Body of pancreas (tissue), 4 donors: ENCODE measurements around the gene TENM4. TPM values are rescaled to one million over a fixed set of nuclear protein-coding genes. Genes with fewer than 3 reads are reported as not detected.
A peak's percentile ranks its signal among the peaks of the same experiment; 100 is the strongest.

Source experiments
- ATAC-seq: fragments of 150-250 bp; one replicate; pipeline ENCODE4 v1.9.1; 2016
- DNase-seq, 4 donors: peaks; one replicate each; pipeline ENCODE4 v3.0.0-alpha.2; 2019
- H3K27ac ChIP-seq, 4 donors: fragments of 200-600 bp; sonication (generic); 1 replicate in 3 of 4; 2 replicates in 1 of 4; pipeline versions ENCODE4 v1.5.1 to v1.6.1; 2016 to 2019; ENCODE audit warnings: mild to moderate bottlenecking in 1 of 4, mixed read lengths in 1 of 4, moderate library complexity in 1 of 4
- H3K27me3 ChIP-seq, 2 donors: fragments of 200-600 bp; sonication (generic); one replicate each; pipeline ENCODE4 v1.6.0; 2016; ENCODE audit warnings: mild to moderate bottlenecking in 1 of 2
- H3K36me3 ChIP-seq, 2 donors: fragments of 200-600 bp; sonication (generic); replicated peaks in 1 of 2; 2 replicates each; pipeline ENCODE4 v1.5.1; 2016; ENCODE audit warnings: low read depth in 2 of 2; ENCODE audit not compliant: insufficient read depth in 1 of 2
- H3K4me1 ChIP-seq: fragments of 200-600 bp; sonication (generic); one replicate; pipeline ENCODE4 v1.6.0; 2016
- H3K4me3 ChIP-seq, 2 donors: fragments of 200-600 bp; sonication (generic); 1 replicate in 1 of 2; 2 replicates in 1 of 2; pipeline ENCODE4 v1.5.1; 2016 to 2019
- H3K9me3 ChIP-seq, 3 donors: fragments of 200-600 bp; sonication (generic); 1 replicate in 2 of 3; 2 replicates in 1 of 3; pipeline ENCODE4 v1.5.1; 2016
- CTCF ChIP-seq, 7 experiments: fragments of 450-650 bp in 4 of 7; fragments of 200-600 bp in 3 of 7; sonication (generic) in 3 of 7; IDR thresholded peaks; one replicate each; pipeline ENCODE4 v1.5.1; 2016 to 2019; ENCODE audit warnings: antibody characterized with exemption in 7 of 7
- POLR2A ChIP-seq, 3 donors: fragments of 450-650 bp; IDR thresholded peaks; one replicate each; pipeline ENCODE4 v1.6.1; 2016; ENCODE audit warnings: antibody characterized with exemption in 3 of 3, mild to moderate bottlenecking in 2 of 3
- WGBS, 2 donors: methylation state at CpG; one replicate each; pipeline ENCODE4 v1.1.5; 2017; 5-methylcytosine and 5-hydroxymethylcytosine counted together
- intact Hi-C: fragments of 100-400 bp; cut with DNase I; formaldehyde crosslinking; loops from one replicate; pipeline ENCODE4 v1.15.1; 2023
- total RNA-seq, 2 donors: library from RNA; depleted of rRNA; stranded (reverse); fragments of >200 nt; gene quantifications; one replicate each; pipeline ENCODE4 v1.1.0, GENCODE V29; 2016

Gene TENM4
- total RNA-seq, 2 donors from 2014 or later, result 0.78 to 6.6 TPM

DNA sequence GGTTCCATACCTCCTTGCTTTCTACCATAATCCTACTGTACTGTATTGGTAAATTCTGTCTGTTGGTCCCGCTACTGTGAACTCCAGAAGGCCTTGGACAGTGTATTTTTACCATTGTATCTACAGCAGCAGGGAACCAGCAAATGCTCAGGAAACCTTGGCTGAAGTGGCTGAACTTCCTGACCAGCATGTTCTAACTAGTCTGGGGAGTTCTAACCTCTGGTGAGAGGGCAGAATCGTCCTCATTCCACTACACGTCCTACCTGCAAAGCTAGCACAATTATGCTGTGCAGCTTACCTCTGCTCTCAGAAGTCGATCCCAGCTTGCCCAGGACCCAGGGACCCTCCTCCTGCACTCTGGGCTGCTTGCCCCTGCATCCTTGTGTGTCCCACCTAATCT is 283.1 kb downstream of the TENM4 start:
- ATAC-seq (no peak), DNase-seq (no peak)
- Histone ChIP-seq H3K4me1 (no peaks in the 10 kb centered on the region), H3K9me3 (no peaks in the 10 kb centered on the region), H3K36me3 (no peaks in the 10 kb centered on the region), H3K27ac (no peak overlapping the region), H3K27me3 (no peaks in the 10 kb centered on the region), H3K4me3 (no peak overlapping the region)
- WGBS, 2 donors, result 37 to 60% methylated on average over 4 of the region's 4 CpGs
- intact Hi-C loops, result no loop called here
- TF ChIP-seq POLR2A (IDR thresholded peaks at IDR 0.05) (no peak), CTCF (IDR thresholded peaks at IDR 0.05) (no peak)

GRCh38 chr11:79156031-79156430 is 284.8 kb downstream of the TENM4 start:
- DNase-seq (peak in 2 of 4 donors; percentile 4 to 15), ATAC-seq (no peak)
- Histone ChIP-seq H3K27me3 (no peaks in the 10 kb centered on the region), H3K36me3 (no peaks in the 10 kb centered on the region), H3K9me3 (no peaks in the 10 kb centered on the region), H3K4me3 (no peak overlapping the region), H3K4me1 (no peaks in the 10 kb centered on the region), H3K27ac (no peak overlapping the region)
- intact Hi-C loops, result no loop called here
- WGBS, 2 donors, result 45 to 52% methylated on average over 6 of the region's 6 CpGs
- TF ChIP-seq POLR2A (IDR thresholded peaks at IDR 0.05), result no peak
- TF ChIP-seq CTCF (IDR thresholded peaks at IDR 0.05), result no peak

DNA sequence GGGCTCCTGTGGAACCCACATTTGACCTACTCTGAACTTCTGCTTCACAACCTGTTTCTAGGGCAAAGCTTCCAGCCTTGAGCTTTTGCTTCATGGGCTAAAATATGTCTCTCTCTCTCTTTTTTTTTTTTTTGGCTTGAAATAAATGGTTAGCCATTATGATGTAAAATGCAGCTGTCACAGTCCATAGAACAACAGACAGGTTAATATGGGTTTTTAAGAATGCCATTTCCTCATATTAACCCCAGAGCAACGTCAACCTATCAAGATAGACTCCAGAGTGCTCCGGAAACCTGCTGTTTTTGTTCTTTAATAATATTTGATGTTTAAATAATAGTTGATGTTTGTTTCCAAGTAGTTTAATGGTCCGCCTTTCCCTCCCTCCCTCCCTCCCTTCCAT is 285.6 kb downstream of the TENM4 start:
- no peak overlapping the region for H3K4me3 ChIP-seq
- 57 to 62% methylated on average over 3 of the region's 3 CpGs for WGBS, 2 donors
- DNase-seq, result no peak
- no peaks in the 10 kb centered on the region for H3K27me3 ChIP-seq
- ATAC-seq, result no peak
- H3K27ac ChIP-seq, result no peak overlapping the region
- no peaks in the 10 kb centered on the region for H3K9me3 ChIP-seq
- H3K4me1 ChIP-seq, result no peaks in the 10 kb centered on the region
- no peaks in the 10 kb centered on the region for H3K36me3 ChIP-seq
- intact Hi-C loops, result no loop called here
- TF ChIP-seq CTCF (IDR thresholded peaks at IDR 0.05), result no peak
- TF ChIP-seq POLR2A (IDR thresholded peaks at IDR 0.05), result no peak

DNA sequence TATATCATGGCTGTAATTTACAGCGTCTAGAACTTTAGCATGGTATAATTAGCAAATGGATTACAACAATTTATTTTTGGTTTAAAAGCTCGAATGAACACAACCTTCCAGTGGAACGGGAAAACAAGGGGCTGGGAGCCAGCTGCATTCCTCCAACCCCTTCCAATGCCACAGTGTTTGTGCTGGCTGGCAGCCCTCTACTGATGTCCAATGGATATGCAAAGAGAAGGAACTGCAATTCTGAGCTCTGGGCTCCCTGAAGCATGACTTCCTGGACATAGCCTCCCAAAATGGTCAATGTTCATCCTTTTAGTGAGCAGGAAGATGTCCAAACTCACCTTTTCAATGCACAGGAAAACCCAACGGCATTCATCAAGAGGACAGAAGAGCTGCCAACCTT is 288.3 kb downstream of the TENM4 start:
- ATAC-seq (no peak), DNase-seq (no peak)
- intact Hi-C loops, result no loop called here
- Histone ChIP-seq H3K9me3 (no peaks in the 10 kb centered on the region), H3K36me3 (no peaks in the 10 kb centered on the region), H3K27ac (no peak overlapping the region), H3K27me3 (no peaks in the 10 kb centered on the region), H3K4me3 (no peak overlapping the region), H3K4me1 (no peaks in the 10 kb centered on the region)
- no peak for TF ChIP-seq POLR2A (IDR thresholded peaks at IDR 0.05)
- TF ChIP-seq CTCF (IDR thresholded peaks at IDR 0.05), result no peak
- 46 to 48% methylated on average over 4 of the region's 4 CpGs for WGBS, 2 donors

DNA sequence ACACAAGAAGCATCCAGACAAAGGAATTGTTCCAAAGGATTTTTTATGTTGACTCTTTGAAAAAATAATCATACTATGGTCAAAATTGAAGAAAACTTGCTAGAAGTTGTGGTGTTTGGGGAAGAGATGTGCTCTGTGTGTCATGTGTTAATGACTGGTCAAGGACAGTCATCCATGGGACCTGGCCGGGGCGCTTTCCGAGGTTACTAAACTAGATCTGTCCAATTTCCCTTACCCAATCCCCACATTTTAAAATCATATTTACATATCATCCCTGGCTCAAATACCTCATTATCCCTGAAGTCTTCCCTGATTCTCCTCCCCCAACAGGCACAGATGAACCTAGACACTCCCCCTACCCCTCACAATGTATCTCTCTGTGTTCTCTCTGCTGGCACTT is 289.4 kb downstream of the TENM4 start:
- TF ChIP-seq CTCF (IDR thresholded peaks at IDR 0.05) (no peak), POLR2A (IDR thresholded peaks at IDR 0.05) (no peak)
- Histone ChIP-seq H3K4me1 (no peaks in the 10 kb centered on the region), H3K27me3 (no peaks in the 10 kb centered on the region), H3K27ac (no peak overlapping the region), H3K9me3 (no peaks in the 10 kb centered on the region), H3K36me3 (no peaks in the 10 kb centered on the region), H3K4me3 (no peak overlapping the region)
- ATAC-seq (no peak), DNase-seq (no peak)
- 90 to 93% methylated on average over 3 of the region's 3 CpGs for WGBS, 2 donors
- intact Hi-C loops, result no loop called here
